Panc1 (cell line): ENCODE results near the gene SRC.

Experiments
- CTCF ChIP-seq: fragments of 450-650 bp; IDR thresholded peaks from 2 replicates; pipeline ENCODE4 v1.5.1; 2017; ENCODE audit warnings: mild to moderate bottlenecking
- POLR2AphosphoS5 ChIP-seq: IDR thresholded peaks from 2 replicates; pipeline ENCODE4 v1.6.1; 2012; ENCODE audit warnings: mild to moderate bottlenecking, low read depth, low read length, moderate library complexity
- REST ChIP-seq, 2 experiments: IDR thresholded peaks; 2 replicates each; pipeline ENCODE4 v1.6.1; 2011 to 2012; ENCODE audit warnings: low read depth in 2 of 2, control low read depth in 1 of 2, low read length in 1 of 2, mild to moderate bottlenecking in 1 of 2, moderate library complexity in 1 of 2; ENCODE audit not compliant: insufficient read depth in 1 of 2
- TCF7L2 ChIP-seq: IDR thresholded peaks from 2 replicates; pipeline ENCODE4 v1.6.1; 2011; ENCODE audit warnings: mild to moderate bottlenecking, low read depth, low read length, inconsistent platforms

GRCh38 chr20:37309936-37310590, 35.9 kb upstream of the SRC start:
- TF ChIP-seq POLR2AphosphoS5, result no peak
- no peak for TF ChIP-seq CTCF
- TF ChIP-seq REST (IDR thresholded peaks at IDR 0.05; ENCODE audit: insufficient read depth in 1 of 2, low read depth in 2 of 2, low read length in 1 of 2), result no peak
- no peak for TF ChIP-seq TCF7L2
